Esophagus squamous epithelium (tissue), 5 donors: ENCODE results near the gene MTFP1. TPM values are rescaled to one million over a fixed set of nuclear protein-coding genes. Genes with fewer than 3 reads are reported as not detected.

Experiments used
- DNase-seq: peaks from one replicate; lab custom pipeline; 2025; lab: John Stamatoyannopoulos, UW
- H3K27ac ChIP-seq, 4 donors: fragments of 200-600 bp; sonication (generic); one replicate each; pipeline ENCODE4 v1.5.1; 2016 to 2019; ENCODE audit warnings: mild to moderate bottlenecking in 1 of 4
- H3K27me3 ChIP-seq, 4 donors: fragments of 200-600 bp; sonication (generic); 1 replicate in 3 of 4; 2 replicates in 1 of 4; pipeline versions ENCODE4 v1.5.1 to v1.6.0; 2017 to 2021; ENCODE audit warnings: antibody characterized with exemption in 1 of 4
- H3K36me3 ChIP-seq, 3 donors: fragments of 200-600 bp; sonication (generic); one replicate each; pipeline ENCODE4 v1.5.1; 2016 to 2019
- H3K4me1 ChIP-seq, 3 donors: fragments of 200-600 bp; sonication (generic); one replicate each; pipeline ENCODE4 v1.5.1; 2017 to 2019
- H3K4me3 ChIP-seq, 4 donors: fragments of 200-600 bp; sonication (generic); 1 replicate in 3 of 4; 2 replicates in 1 of 4; pipeline ENCODE4 v1.5.1; 2016 to 2019; ENCODE audit warnings: mild to moderate bottlenecking in 2 of 4, moderate library complexity in 1 of 4
- H3K9me3 ChIP-seq, 3 donors: fragments of 200-600 bp; sonication (generic); one replicate each; pipeline ENCODE4 v1.5.1; 2016 to 2019
- CTCF ChIP-seq, 6 experiments: fragments of 450-650 bp in 4 of 6; fragments of 200-600 bp in 2 of 6; sonication (generic) in 2 of 6; IDR thresholded peaks; one replicate each; pipeline ENCODE4 v1.5.1; 2016 to 2019; ENCODE audit warnings: antibody characterized with exemption in 6 of 6, mild to moderate bottlenecking in 4 of 6, moderate library complexity in 4 of 6
- POLR2A ChIP-seq, 4 donors: fragments of 450-650 bp; IDR thresholded peaks; one replicate each; pipeline ENCODE4 v1.6.1; 2017; ENCODE audit warnings: antibody characterized with exemption in 4 of 4, mild to moderate bottlenecking in 4 of 4, moderate library complexity in 3 of 4
- WGBS, 2 donors: methylation state at CpG; one replicate each; pipeline ENCODE4 v1.1.5; 2018; 5-methylcytosine and 5-hydroxymethylcytosine counted together
- intact Hi-C: fragments of 100-400 bp; cut with DNase I; formaldehyde crosslinking; loops from one replicate; pipeline ENCODE4 v1.15.0; 2022
- small RNA-seq, 4 donors: library from RNA; depleted of rRNA; stranded (forward); fragments of <200 nt; gene quantifications; one replicate each; pipeline ENCODE3, GENCODE V24; 2016
- total RNA-seq, 4 donors: library from RNA; depleted of rRNA; stranded (reverse); fragments of >200 nt; gene quantifications; one replicate each; pipeline ENCODE4 v1.1.0, GENCODE V29; 2016
- donor health status: DM: yes; HTN: yes; CAD: no.

MTFP1 gene
- total RNA-seq, 4 donors from 2014 or later, result 15.9 to 21.2 (median 19.0) TPM

DNA sequence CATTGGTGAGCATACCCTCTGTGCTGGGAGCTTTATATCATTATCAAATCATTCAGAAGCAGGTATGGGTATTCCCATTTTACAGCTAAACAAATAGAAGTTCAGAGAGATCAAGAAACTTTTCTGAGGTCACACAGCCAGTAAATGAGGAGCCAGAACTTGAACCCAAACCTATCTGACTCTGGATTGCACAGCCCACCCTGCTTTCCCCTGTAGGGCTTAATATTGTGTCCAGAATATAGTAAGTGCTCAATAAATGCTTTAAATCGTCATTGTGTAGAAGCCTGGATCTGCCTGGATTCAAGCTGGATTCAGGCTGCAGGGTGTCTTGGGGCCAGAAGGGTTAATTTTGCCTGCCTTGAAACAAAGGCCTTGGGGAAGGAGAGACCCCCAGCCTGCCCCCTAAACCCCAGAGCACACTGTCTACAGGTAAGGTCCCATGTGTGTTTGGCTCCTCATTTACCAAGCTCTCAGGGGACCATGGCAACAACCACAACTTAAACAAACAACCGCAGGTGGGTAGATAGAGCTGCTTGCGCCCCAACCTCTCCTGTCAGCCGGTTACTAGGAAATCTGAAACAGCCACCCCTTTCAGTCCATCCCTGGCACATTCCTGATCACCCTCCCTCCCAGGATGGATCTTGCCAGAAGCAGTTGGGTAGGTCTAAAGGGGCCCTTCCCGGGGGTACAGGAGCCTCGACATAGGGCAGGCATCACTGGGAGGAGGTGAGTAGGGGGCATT is 49.3 kb downstream of the MTFP1 start:
- Histone ChIP-seq H3K9me3 (no peaks in the 10 kb centered on the region), H3K27me3 (peaks cover 0 to 38% (median 0%) of the 10 kb centered on the region in 4 donors), H3K4me3 (no peak overlapping the region), H3K4me1 (peaks cover 0 to 11% (median 0%) of the 10 kb centered on the region in 3 donors), H3K36me3 (no peaks in the 10 kb centered on the region), H3K27ac (no peak overlapping the region)
- 40 to 44% methylated on average over 1 to 6 of the region's 6 CpGs for WGBS, 2 donors
- no peak for TF ChIP-seq CTCF (IDR thresholded peaks at IDR 0.05)
- no peak for TF ChIP-seq POLR2A (IDR thresholded peaks at IDR 0.05)
- DNase-seq, result no peak
- intact Hi-C loops, result no loop called here

Small RNAs within 50 kb of the gene (small RNA-seq; reads per million reads assigned to genes)
- gene AC004832.3 (0 reads per million in 4 donors), gene RNU6-564P (0 reads per million in 4 donors)

Other genes starting within 250 kb of the MTFP1 start
- under 1 TPM; 0.08 to 0.76 (median 0.10) TPM for gene LIF, start 179.0 kb upstream of the MTFP1 start, total RNA-seq
- 1 to 10 TPM in 1 of 4 donors, under 1 TPM in 2, not detected in 1; 0.19 to 5.7 (median 0.19) TPM for gene OSM, start 158.9 kb upstream of the MTFP1 start, total RNA-seq
- gene CASTOR1, start 136.3 kb upstream of the MTFP1 start, total RNA-seq, result 10 to 100 TPM; 18.9 to 76.4 (median 40.7) TPM
- 10 to 100 TPM; 40.7 to 55.1 (median 47.0) TPM for gene TBC1D10A, start 98.8 kb upstream of the MTFP1 start, total RNA-seq
- gene SF3A1, start 68.9 kb upstream of the MTFP1 start, total RNA-seq, result 10 to 100 TPM; 29.1 to 94.2 (median 63.3) TPM
- 1 to 10 TPM in 3 of 4 donors, under 1 TPM in 1; 0.47 to 9.2 (median 3.1) TPM for gene CCDC157, start 68.8 kb upstream of the MTFP1 start, total RNA-seq
- gene RNF215, start 38.4 kb upstream of the MTFP1 start, total RNA-seq, result 1 to 10 TPM; 2.3 to 8.4 (median 3.9) TPM
- gene SEC14L2, start 28.8 kb upstream of the MTFP1 start, total RNA-seq, result 10 to 100 TPM; 16.6 to 45.4 (median 28.2) TPM
- gene SEC14L3, start 46.2 kb downstream of the MTFP1 start, total RNA-seq, result under 1 TPM in 1 of 4 donors, not detected in 3; 0.19 TPM
- not detected for gene SEC14L4, start 79.9 kb downstream of the MTFP1 start, total RNA-seq
- gene SEC14L6, start 121.0 kb downstream of the MTFP1 start, total RNA-seq, result under 1 TPM in 1 of 4 donors, not detected in 3; 0.19 TPM
- gene GAL3ST1, start 148.9 kb downstream of the MTFP1 start, total RNA-seq, result 1 to 10 TPM in 2 of 4 donors, not detected in 2; 1.1 to 2.4 TPM
- gene PES1, start 166.1 kb downstream of the MTFP1 start, total RNA-seq, result 10 to 100 TPM; 45.3 to 67.0 (median 58.4) TPM
- 10 to 100 TPM in 2 of 4 donors, 1 to 10 TPM in 2; 1.9 to 20.4 (median 10.4) TPM for gene TCN2, start 181.4 kb downstream of the MTFP1 start, total RNA-seq
- gene SLC35E4, start 210.0 kb downstream of the MTFP1 start, total RNA-seq, result 1 to 10 TPM; 5.5 to 8.3 (median 6.3) TPM
- 10 to 100 TPM in 2 of 4 donors, 1 to 10 TPM in 2; 6.1 to 13.0 (median 8.6) TPM for gene DUSP18, start 242.1 kb downstream of the MTFP1 start, total RNA-seq